ENCODE data around the gene FASTK. TPM values are rescaled to one million over a fixed set of nuclear protein-coding genes. Genes with fewer than 3 reads are reported as not detected.

FASTK gene
- total RNA-seq, 1 donor from 2014 or later: 97.6 TPM

GRCh38 chr7:151053096-151053495 lies 27.5 kb downstream of the FASTK start:
- H3K4me3 Mint-ChIP-seq: no peak overlapping the region
- H3K27me3 Mint-ChIP-seq (ENCODE audit: low read depth): peaks cover 25% of the 10 kb centered on the region
- H3K27ac Mint-ChIP-seq: no peak overlapping the region
- H3K9me3 Mint-ChIP-seq: no peaks in the 10 kb centered on the region
- DNase-seq (ENCODE audit: low spot score in 2 of 2, unreplicated experiment in 2 of 2): no peak
- no peak for TF ChIP-seq CTCF (IDR thresholded peaks at IDR 0.05; ENCODE audit: unreplicated experiment)
- H3K4me1 Mint-ChIP-seq: peaks cover 14% of the 10 kb centered on the region
- H3K36me3 Mint-ChIP-seq: peaks cover 9% of the 10 kb centered on the region

DNA sequence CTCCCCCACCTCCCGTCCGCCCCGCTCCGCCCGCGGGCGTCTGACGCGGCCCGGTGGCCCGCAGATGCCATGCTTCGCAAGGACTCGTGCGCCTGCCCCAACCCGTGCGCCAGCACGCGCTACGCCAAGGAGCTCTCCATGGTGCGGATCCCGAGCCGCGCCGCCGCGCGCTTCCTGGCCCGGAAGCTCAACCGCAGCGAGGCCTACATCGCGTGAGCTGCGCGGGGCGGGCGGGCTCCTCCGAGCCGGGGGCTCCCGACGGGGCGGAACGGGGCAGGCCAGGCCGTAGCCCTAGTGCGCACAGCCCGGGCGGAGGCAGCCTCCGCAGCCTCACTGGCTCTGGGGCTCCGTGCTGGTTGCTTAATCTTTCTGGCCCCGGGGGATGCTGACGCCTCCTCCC lies 29.5 kb downstream of the FASTK start:
- H3K27me3 Mint-ChIP-seq (ENCODE audit: low read depth): peaks cover 25% of the 10 kb centered on the region

DNA sequence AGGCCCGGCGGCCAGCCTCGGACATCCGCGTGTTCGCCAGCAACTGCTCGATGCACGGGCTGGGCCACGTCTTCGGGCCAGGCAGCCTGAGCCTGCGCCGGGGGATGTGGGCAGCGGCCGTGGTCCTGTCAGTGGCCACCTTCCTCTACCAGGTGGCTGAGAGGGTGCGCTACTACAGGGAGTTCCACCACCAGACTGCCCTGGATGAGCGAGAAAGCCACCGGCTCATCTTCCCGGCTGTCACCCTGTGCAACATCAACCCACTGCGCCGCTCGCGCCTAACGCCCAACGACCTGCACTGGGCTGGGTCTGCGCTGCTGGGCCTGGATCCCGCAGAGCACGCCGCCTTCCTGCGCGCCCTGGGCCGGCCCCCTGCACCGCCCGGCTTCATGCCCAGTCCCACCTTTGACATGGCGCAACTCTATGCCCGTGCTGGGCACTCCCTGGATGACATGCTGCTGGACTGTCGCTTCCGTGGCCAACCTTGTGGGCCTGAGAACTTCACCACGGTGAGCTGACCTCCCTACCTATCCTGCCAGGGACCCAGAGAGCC lies 31.6 kb downstream of the FASTK start:
- no peak overlapping the region for H3K4me3 Mint-ChIP-seq
- peaks cover 8% of the 10 kb centered on the region for H3K36me3 Mint-ChIP-seq
- no peak for DNase-seq (ENCODE audit: low spot score in 2 of 2, unreplicated experiment in 2 of 2)
- H3K9me3 Mint-ChIP-seq: no peaks in the 10 kb centered on the region
- H3K27ac Mint-ChIP-seq: no peak overlapping the region
- H3K4me1 Mint-ChIP-seq: peaks cover 9% of the 10 kb centered on the region
- no peak for TF ChIP-seq CTCF (IDR thresholded peaks at IDR 0.05; ENCODE audit: unreplicated experiment)
- H3K27me3 Mint-ChIP-seq (ENCODE audit: low read depth): peaks cover 25% of the 10 kb centered on the region

More for the DNA sequence above, 29.5 kb downstream of the FASTK start:
- Mint-ChIP-seq H3K4me3 (no peak overlapping the region), H3K9me3 (no peaks in the 10 kb centered on the region), H3K4me1 (peaks cover 9% of the 10 kb centered on the region), H3K27ac (no peak overlapping the region), H3K36me3 (peaks cover 9% of the 10 kb centered on the region)
- TF ChIP-seq CTCF (IDR thresholded peaks at IDR 0.05; ENCODE audit: unreplicated experiment): no peak
- peak; percentile 71 to 85 for DNase-seq (ENCODE audit: low spot score in 2 of 2, unreplicated experiment in 2 of 2)

DNA sequence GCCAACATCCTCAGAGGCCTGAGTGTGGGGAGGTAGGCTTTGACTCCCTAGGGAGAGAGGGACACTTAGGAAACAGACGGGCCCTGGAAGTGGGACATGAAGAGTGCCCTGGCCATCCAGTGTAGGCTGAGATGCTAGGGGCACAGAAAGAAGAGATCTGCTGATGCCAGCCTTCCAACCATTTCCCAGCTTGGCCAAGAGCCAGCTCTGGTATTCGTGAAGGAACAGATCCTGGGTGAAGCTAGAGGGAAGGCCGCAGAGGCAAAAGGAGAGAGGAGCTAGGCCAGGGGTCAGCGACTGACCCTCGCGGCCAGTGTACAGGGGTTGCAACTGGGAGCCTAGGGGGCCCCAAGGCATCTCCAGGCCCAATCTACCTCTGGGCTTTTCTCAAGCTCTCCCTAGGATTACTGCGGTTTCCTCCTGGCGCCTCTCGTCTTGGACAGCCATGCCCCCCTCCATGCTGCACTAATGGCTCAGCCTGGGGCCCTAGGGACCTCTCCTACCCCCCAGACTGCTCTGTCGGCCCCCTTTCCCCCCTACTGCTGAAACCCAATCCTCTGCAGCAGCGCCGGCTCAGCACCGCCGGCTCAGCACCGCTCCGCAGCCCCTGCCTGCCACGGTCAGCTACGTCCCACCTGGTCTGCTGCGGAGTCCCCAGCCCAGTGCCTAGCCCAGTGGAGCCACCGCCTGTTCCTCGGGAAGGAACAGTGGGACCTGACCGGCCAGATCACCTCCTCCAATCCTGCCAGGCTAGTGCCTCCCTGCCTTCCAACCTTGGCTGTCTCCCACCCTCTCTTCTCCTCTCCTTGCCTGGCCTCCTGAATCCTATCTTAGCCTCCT lies 32.4 kb downstream of the FASTK start, which contains the start of gene ASIC3:
ASIC3 (plus strand) TSS at position 556 of the 840 bp plus-strand sequence. CDS start 355 bp downstream, outside the sequence.
- DNase-seq (ENCODE audit: low spot score in 2 of 2, unreplicated experiment in 2 of 2): no peak
- Mint-ChIP-seq H3K9me3 (no peaks in the 10 kb centered on the region), H3K36me3 (peaks cover 9% of the 10 kb centered on the region), H3K4me3 (no peak within 1 kb of the TSS), H3K27me3 (ENCODE audit: low read depth) (peaks cover 25% of the 10 kb centered on the region), H3K4me1 (peaks cover 9% of the 10 kb centered on the region), H3K27ac (no peak within 1 kb of the TSS)
- no peak for TF ChIP-seq CTCF (IDR thresholded peaks at IDR 0.05; ENCODE audit: unreplicated experiment)

DNA sequence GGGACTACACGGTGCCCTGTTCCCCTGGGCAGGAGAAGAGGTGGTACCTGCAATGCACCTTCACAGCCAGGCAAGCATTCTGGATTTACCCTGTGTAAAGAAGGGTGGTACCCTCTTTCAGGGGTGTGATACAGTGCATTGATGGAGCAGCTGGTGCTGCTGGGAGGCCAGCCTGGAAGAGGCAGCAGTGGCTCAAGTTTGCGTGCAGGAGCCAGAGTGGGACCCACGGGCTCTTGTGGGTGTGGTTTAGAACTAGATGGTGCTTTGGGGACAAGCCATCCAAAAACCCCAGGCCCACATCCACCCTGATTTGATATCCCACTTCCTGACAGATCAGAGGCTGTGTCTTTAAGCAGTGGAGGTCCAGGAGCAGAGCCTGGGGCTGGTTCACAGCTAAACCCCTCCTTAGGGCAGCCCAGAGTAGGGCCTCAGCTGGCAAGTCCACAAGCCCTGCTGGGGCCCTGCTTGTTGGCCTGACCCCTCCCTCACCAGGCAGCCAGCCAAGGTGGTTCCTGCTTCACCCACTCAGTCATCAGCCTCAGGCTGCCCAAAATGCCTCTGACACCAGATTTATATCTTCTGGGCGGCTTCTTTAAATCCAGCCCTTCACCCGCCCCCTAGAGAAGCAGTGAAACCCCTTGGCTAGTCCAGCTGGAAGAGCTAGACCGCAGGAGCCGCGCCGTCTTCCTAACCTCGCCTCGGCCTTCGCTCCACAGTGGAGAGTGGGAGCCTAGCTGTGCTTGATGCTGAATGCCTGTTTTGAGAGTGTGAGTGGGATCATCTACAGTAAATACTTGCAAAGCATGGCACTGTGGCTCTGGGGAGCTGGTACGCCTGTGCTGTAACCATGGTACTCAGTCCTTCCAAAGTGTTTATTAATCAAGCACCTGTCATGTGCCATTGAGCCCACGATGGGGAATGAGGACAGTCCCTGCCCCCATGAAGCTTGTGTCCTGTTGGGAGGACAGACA lies 33.7 kb downstream of the FASTK start:
- no peak for DNase-seq (ENCODE audit: low spot score in 2 of 2, unreplicated experiment in 2 of 2)
- H3K4me1 Mint-ChIP-seq: peaks cover 9% of the 10 kb centered on the region
- TF ChIP-seq CTCF (IDR thresholded peaks at IDR 0.05; ENCODE audit: unreplicated experiment): no peak
- no peak overlapping the region for H3K27ac Mint-ChIP-seq
- H3K36me3 Mint-ChIP-seq: peaks cover 6% of the 10 kb centered on the region
- peaks cover 21% of the 10 kb centered on the region for H3K27me3 Mint-ChIP-seq (ENCODE audit: low read depth)
- H3K4me3 Mint-ChIP-seq: no peak overlapping the region
- H3K9me3 Mint-ChIP-seq: no peaks in the 10 kb centered on the region
